CD4-positive, alpha-beta T cell treated with Interferon alpha-2 for 1 hour (primary cell): ENCODE measurements around the gene HPS3.

Experiments used
- DNase-seq, 2 donors: peaks; one replicate each; pipeline ENCODE4 v3.0.0-alpha.2; 2020 to 2022

The HPS3 gene

GRCh38 chr3:149120051-149120972, 9.1 kb upstream of the HPS3 start:
- peak in 1 of 2 donors; percentile 75 for DNase-seq

- no peak for DNase-seq
These were observed 6.5 kb upstream of the HPS3 start for GRCh38 chr3:149122721-149123578.

GRCh38 chr3:149128821-149129220, 617 bp upstream of the HPS3 start:
- no peak for DNase-seq

- DNase-seq, result no peak
These were observed 2.2 kb downstream of the HPS3 start for GRCh38 chr3:149131589-149131988.

- no peak for DNase-seq
These were observed 5.1 kb downstream of the HPS3 start for GRCh38 chr3:149134575-149134974.

GRCh38 chr3:149142682-149143081, 13.2 kb downstream of the HPS3 start:
- no peak for DNase-seq

GRCh38 chr3:149145356-149145755, 15.9 kb downstream of the HPS3 start:
- DNase-seq, result peak in 1 of 2 donors; percentile 28

- peak; percentile 23 to 51 for DNase-seq
These were observed 16.5 kb downstream of the HPS3 start for GRCh38 chr3:149145974-149146373.

- DNase-seq, result no peak
These were observed 21.0 kb downstream of the HPS3 start for GRCh38 chr3:149150436-149150835.

- no peak for DNase-seq
These were observed 22.4 kb downstream of the HPS3 start for GRCh38 chr3:149151843-149152242.

- no peak for DNase-seq
These were observed 23.0 kb downstream of the HPS3 start for GRCh38 chr3:149152420-149152819.

GRCh38 chr3:149153402-149153801, 24.0 kb downstream of the HPS3 start:
- DNase-seq, result no peak

GRCh38 chr3:149160754-149161300, 31.4 kb downstream of the HPS3 start:
- DNase-seq, result no peak

GRCh38 chr3:149162007-149162406, 32.6 kb downstream of the HPS3 start:
- no peak for DNase-seq

- no peak for DNase-seq
These were observed 33.6 kb downstream of the HPS3 start for GRCh38 chr3:149163066-149163465.

GRCh38 chr3:149167898-149168297, 38.5 kb downstream of the HPS3 start:
- DNase-seq, result no peak

GRCh38 chr3:149170672-149171071, 41.2 kb downstream of the HPS3 start:
- DNase-seq, result no peak

GRCh38 chr3:149174901-149175300, 45.5 kb downstream of the HPS3 start:
- DNase-seq, result peak in 1 of 2 donors; percentile 3

GRCh38 chr3:149177122-149177521, 47.7 kb downstream of the HPS3 start:
- DNase-seq, result no peak

GRCh38 chr3:149179220-149179619, 49.8 kb downstream of the HPS3 start:
- DNase-seq, result no peak

- DNase-seq, result no peak
These were observed 50.7 kb downstream of the HPS3 start for GRCh38 chr3:149180057-149180573.

GRCh38 chr3:149181182-149181581, 51.7 kb downstream of the HPS3 start:
- DNase-seq, result no peak

- no peak for DNase-seq
These were observed 56.8 kb downstream of the HPS3 start for GRCh38 chr3:149186219-149186618.
